HG03064 (cell line): ENCODE results near the gene STPG2.

ENCODE experiments used
- ATAC-seq: cut with Tn5 transposase; IDR thresholded peaks from one replicate; pipeline ENCODE4 v1.9.1; 2021; ENCODE audit warnings: low read depth; ENCODE audit not compliant: unreplicated experiment

The STPG2 gene

GRCh38 chr4:97548186-97548585 is 595.1 kb downstream of the STPG2 start:
- ATAC-seq, result no peak

GRCh38 chr4:97531351-97531750 is 611.9 kb downstream of the STPG2 start:
- ATAC-seq, result no peak

DNA sequence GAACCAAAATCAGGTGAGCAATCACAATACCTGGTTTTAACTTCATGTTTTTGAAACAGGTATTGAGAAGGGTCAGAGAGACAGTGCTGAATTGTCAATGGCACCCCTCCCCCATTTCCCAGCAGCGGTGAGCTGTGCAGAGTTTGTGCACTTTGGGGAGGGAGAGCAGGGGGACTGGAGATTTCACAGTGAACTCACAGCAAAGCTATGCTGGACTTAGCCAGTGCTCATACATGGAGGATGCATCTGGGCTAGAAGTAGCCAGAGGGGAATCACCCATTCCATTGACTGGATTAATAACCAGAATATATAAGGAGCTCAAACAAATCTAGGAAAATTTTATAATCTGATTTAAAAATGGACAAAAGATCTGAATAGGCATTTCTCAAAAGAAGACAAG is 612.6 kb downstream of the STPG2 start:
- no peak for ATAC-seq

DNA sequence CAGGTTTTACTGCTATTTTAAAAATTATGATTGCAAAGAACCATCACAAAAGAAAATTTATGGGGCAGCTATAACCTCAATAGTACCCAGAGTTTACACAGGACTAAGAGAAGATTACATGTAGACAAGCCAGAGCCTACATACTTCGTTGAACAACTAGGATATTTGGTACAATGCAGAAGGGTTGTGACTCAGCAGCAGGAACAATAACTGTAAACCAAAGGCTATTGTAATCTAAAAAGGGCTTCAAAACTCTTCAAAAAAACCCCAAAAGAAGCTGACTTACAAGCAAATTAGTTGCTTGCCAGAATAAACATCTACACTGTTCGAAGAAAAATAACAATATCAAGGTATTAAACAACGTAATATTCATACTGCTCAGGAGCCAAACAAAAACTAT is 618.0 kb downstream of the STPG2 start:
- no peak for ATAC-seq

- no peak for ATAC-seq
These were observed 625.3 kb downstream of the STPG2 start for GRCh38 chr4:97517939-97518338.

DNA sequence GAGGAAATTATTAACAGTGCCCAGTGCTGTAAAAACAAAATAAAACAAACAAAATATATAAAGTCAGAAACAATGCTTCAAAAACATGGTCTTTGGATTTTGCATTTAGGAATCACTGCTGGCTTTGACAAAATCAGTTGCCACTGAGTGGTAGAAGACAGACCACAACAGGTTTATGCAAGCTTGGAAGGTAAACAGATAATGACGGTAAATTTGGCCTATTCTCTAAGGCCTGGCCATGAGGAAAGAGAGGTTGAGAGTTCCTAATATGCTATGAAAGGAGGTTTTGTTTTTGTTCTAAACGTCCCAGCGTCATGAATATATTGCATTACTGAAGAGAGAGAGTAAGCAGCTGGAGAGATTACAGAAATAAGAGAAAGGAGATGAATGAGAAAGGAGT is 629.4 kb downstream of the STPG2 start:
- ATAC-seq, result no peak
